SJSA1 (cell line): ENCODE results near the gene FUS. TPM values are rescaled to one million over a fixed set of nuclear protein-coding genes. Genes with fewer than 3 reads are reported as not detected.

Experiments
- DNase-seq, 2 experiments: peaks; one replicate each; pipeline ENCODE4 v3.0.0-alpha.2; 2015 to 2020; ENCODE audit warnings: low spot score in 2 of 2, low read depth in 1 of 2
- H3K27ac ChIP-seq: fragments of 250-450 bp; sonication (Bioruptor Pico); 2 replicates; pipeline ENCODE4 v1.5.1; 2020; ENCODE audit warnings: mild to moderate bottlenecking, moderate library complexity
- H3K27me3 ChIP-seq: fragments of 250-450 bp; sonication (Bioruptor Pico); replicated peaks from 2 replicates; pipeline ENCODE4 v1.5.1; 2020; ENCODE audit warnings: mild to moderate bottlenecking, moderate library complexity
- H3K36me3 ChIP-seq: fragments of 250-450 bp; sonication (Bioruptor Pico); 2 replicates; pipeline ENCODE4 v1.5.1; 2020; ENCODE audit warnings: mild to moderate bottlenecking
- H3K4me1 ChIP-seq: fragments of 250-450 bp; sonication (Bioruptor Pico); replicated peaks from 2 replicates; pipeline ENCODE4 v1.6.1; 2021; ENCODE audit warnings: mild to moderate bottlenecking
- H3K4me3 ChIP-seq: fragments of 250-450 bp; sonication (Bioruptor Pico); 2 replicates; pipeline ENCODE4 v1.5.1; 2020; ENCODE audit warnings: mild to moderate bottlenecking
- H3K9me3 ChIP-seq: fragments of 250-450 bp; sonication (Bioruptor Pico); replicated peaks from 2 replicates; pipeline ENCODE4 v1.5.1; 2020; ENCODE audit warnings: mild to moderate bottlenecking
- total RNA-seq: library from RNA; depleted of rRNA; stranded (reverse); fragments of >200 nt; shearing (Covaris generic); gene quantifications from 2 replicates; pipeline ENCODE4 v1.2.3, GENCODE V29; 2014; rRNA removed

Gene FUS
- total RNA-seq, 1 experiment from 2014 or later, result 37.5 TPM

DNA sequence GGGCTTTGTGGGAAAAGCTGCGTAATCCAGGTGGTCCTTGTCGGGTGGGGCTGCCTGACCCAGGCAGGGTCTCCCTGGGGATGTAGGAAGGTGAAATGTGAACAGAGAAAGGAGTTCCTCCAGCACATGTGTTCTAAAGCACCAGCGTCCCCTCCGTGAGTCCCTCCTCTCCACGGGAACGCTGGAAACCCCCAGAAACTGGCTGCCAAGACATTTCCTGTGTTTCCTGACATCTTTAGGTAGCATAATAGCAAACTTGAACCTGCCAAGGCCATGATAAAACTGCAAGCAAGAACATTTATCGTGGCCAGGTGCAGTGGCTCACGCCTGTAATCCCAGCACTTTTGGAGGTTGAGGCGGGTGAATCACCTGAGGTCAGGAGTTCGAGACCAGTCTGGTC, 49.6 kb downstream of the FUS start:
- no peak overlapping the region for H3K4me3 ChIP-seq
- no peaks in the 10 kb centered on the region for H3K36me3 ChIP-seq
- DNase-seq, result no peak
- no peaks in the 10 kb centered on the region for H3K4me1 ChIP-seq
- no peaks in the 10 kb centered on the region for H3K9me3 ChIP-seq
- no peaks in the 10 kb centered on the region for H3K27me3 ChIP-seq
- H3K27ac ChIP-seq, result no peak overlapping the region

DNA sequence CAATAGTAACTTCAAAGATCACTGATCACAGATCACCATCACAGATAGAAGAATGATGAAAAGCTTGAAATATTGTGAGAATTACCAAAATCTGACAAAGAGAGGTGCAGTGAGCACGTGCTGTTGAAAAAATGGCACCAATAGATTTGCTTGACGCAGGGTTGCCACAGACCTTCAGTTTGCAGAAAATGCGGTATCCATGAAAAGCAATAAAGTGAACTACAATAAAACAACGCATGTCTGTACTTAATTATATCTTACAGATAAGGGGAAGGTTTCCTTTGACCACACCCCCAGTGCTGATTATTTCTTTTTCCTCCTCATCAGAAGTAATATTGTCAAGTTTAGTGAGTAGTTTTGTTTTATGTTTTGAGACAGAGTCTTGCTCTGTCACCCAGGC, 58.1 kb downstream of the FUS start:
- no peak for DNase-seq
- no peaks in the 10 kb centered on the region for H3K36me3 ChIP-seq
- H3K9me3 ChIP-seq, result no peaks in the 10 kb centered on the region
- no peak overlapping the region for H3K27ac ChIP-seq
- H3K27me3 ChIP-seq, result peaks cover 11% of the 10 kb centered on the region
- no peak overlapping the region for H3K4me3 ChIP-seq
- no peaks in the 10 kb centered on the region for H3K4me1 ChIP-seq

Other genes starting within 250 kb of the FUS start
- gene ORAI3, start 231.1 kb upstream of the FUS start, total RNA-seq, result 8.7 and 9.1 TPM in 2 replicates
- 0.60 and 2.2 TPM in 2 replicates for gene SETD1A, start 222.4 kb upstream of the FUS start, total RNA-seq
- 4.1 and 7.8 TPM in 2 replicates for gene HSD3B7, start 194.9 kb upstream of the FUS start, total RNA-seq
- 0.05 and 0.06 TPM in 2 replicates for gene STX1B, start 169.5 kb upstream of the FUS start, total RNA-seq
- 5.2 and 11.8 TPM in 2 replicates for gene STX4, start 146.6 kb upstream of the FUS start, total RNA-seq
- gene ZNF668, start 105.9 kb upstream of the FUS start, total RNA-seq, result 13.2 and 16.0 TPM in 2 replicates
- gene ZNF646, start 105.7 kb upstream of the FUS start, total RNA-seq, result 6.7 and 13.3 TPM in 2 replicates
- gene PRSS53, start 91.2 kb upstream of the FUS start, total RNA-seq, result 1.9 and 2.6 TPM in 2 replicates
- gene VKORC1, start 85.3 kb upstream of the FUS start, total RNA-seq, result 119 and 140 TPM in 2 replicates
- 19.1 and 20.8 TPM in 2 replicates for gene BCKDK, start 71.8 kb upstream of the FUS start, total RNA-seq
- gene KAT8, start 62.5 kb upstream of the FUS start, total RNA-seq, result 32.3 and 45.2 TPM in 2 replicates
- not detected in 2 replicates for gene PRSS8, start 44.4 kb upstream of the FUS start, total RNA-seq
- 0.18 and 0.38 TPM in 2 replicates for gene PRSS36, start 30.1 kb upstream of the FUS start, total RNA-seq
- gene PYCARD, start 22.6 kb downstream of the FUS start, total RNA-seq, result 15.4 and 21.6 TPM in 2 replicates
- gene TRIM72, start 34.0 kb downstream of the FUS start, total RNA-seq, result not detected in 2 replicates
- not detected in 2 replicates for gene PYDC1, start 37.0 kb downstream of the FUS start, total RNA-seq
- 0.05 TPM in 1 of 2 replicates, not detected in the other for gene ITGAM, start 79.8 kb downstream of the FUS start, total RNA-seq
- gene ITGAX, start 175.0 kb downstream of the FUS start, total RNA-seq, result 0.09 TPM in 1 of 2 replicates, not detected in the other
- not detected in 2 replicates for gene ITGAD, start 213.2 kb downstream of the FUS start, total RNA-seq
- not detected in 2 replicates for gene COX6A2, start 248.2 kb downstream of the FUS start, total RNA-seq